ENCODE measurements around the gene LIPJ.

Gene LIPJ

GRCh38 chr10:88624840-88625239, 38.3 kb downstream of the LIPJ start:
- no peak overlapping the region for H3K27ac ChIP-seq (ENCODE audit: low read depth in 2 of 2, low read length in 2 of 2)
- no peaks in the 10 kb centered on the region for H3K27me3 ChIP-seq (ENCODE audit: control insufficient read depth in 2 of 2, insufficient read depth in 2 of 2, low read length in 2 of 2)
- H3K36me3 ChIP-seq (ENCODE audit: control insufficient read depth in 2 of 2, insufficient read depth in 2 of 2, low read length in 2 of 2) = no peaks in the 10 kb centered on the region
- H3K9me3 ChIP-seq (ENCODE audit: control insufficient read depth in 2 of 2, low read length in 2 of 2) = no peaks in the 10 kb centered on the region
- H3K4me3 ChIP-seq (ENCODE audit: low read length in 2 of 2) = no peak overlapping the region
- H3K9ac ChIP-seq (ENCODE audit: low read depth in 1 of 2, low read length in 2 of 2) = no peak overlapping the region
- no peaks in the 10 kb centered on the region for H3K4me1 ChIP-seq (ENCODE audit: control insufficient read depth in 2 of 2, insufficient read depth in 2 of 2, low read length in 2 of 2)

DNA sequence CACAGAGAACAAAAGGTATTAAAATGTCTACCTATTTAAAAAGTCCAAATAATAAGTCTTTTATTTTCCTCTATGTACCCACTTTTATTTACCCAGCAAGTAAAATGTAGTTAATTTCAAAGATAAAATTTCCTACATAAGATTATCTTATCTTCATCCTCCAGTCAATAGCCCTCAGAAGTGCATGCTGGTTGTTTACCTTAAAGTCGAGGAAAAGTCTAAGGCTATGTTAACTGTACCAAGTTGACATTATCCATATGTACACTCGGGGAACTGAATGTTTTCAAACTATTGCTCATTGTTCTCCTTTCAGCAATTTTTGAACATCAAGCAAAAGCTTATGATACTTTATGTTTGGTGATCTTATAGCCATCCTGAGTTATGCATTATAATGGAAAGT, 53.6 kb downstream of the LIPJ start:
- H3K4me1 ChIP-seq (ENCODE audit: control insufficient read depth in 2 of 2, insufficient read depth in 2 of 2, low read length in 2 of 2) = no peaks in the 10 kb centered on the region
- H3K36me3 ChIP-seq (ENCODE audit: control insufficient read depth in 2 of 2, insufficient read depth in 2 of 2, low read length in 2 of 2) = no peaks in the 10 kb centered on the region
- H3K4me3 ChIP-seq (ENCODE audit: low read length in 2 of 2) = no peak overlapping the region
- no peaks in the 10 kb centered on the region for H3K27me3 ChIP-seq (ENCODE audit: control insufficient read depth in 2 of 2, insufficient read depth in 2 of 2, low read length in 2 of 2)
- no peak overlapping the region for H3K27ac ChIP-seq (ENCODE audit: low read depth in 2 of 2, low read length in 2 of 2)
- H3K9ac ChIP-seq (ENCODE audit: low read depth in 1 of 2, low read length in 2 of 2) = no peak overlapping the region
- peaks cover 2 to 4% of the 10 kb centered on the region in 2 donors for H3K9me3 ChIP-seq (ENCODE audit: control insufficient read depth in 2 of 2, low read length in 2 of 2)

- no peaks in the 10 kb centered on the region for H3K27me3 ChIP-seq (ENCODE audit: control insufficient read depth in 2 of 2, insufficient read depth in 2 of 2, low read length in 2 of 2)
- H3K36me3 ChIP-seq (ENCODE audit: control insufficient read depth in 2 of 2, insufficient read depth in 2 of 2, low read length in 2 of 2) = no peaks in the 10 kb centered on the region
- H3K9ac ChIP-seq (ENCODE audit: low read depth in 1 of 2, low read length in 2 of 2) = no peak overlapping the region
- H3K27ac ChIP-seq (ENCODE audit: low read depth in 2 of 2, low read length in 2 of 2) = no peak overlapping the region
- no peaks in the 10 kb centered on the region for H3K4me1 ChIP-seq (ENCODE audit: control insufficient read depth in 2 of 2, insufficient read depth in 2 of 2, low read length in 2 of 2)
- no peak overlapping the region for H3K4me3 ChIP-seq (ENCODE audit: low read length in 2 of 2)
- peaks cover 0 to 4% of the 10 kb centered on the region in 2 donors for H3K9me3 ChIP-seq (ENCODE audit: control insufficient read depth in 2 of 2, low read length in 2 of 2)
Observed at GRCh38 chr10:88642209-88642608, 55.6 kb downstream of the LIPJ start.

GRCh38 chr10:88642963-88643362, 56.4 kb downstream of the LIPJ start:
- H3K4me3 ChIP-seq (ENCODE audit: low read length in 2 of 2) = no peak overlapping the region
- H3K27me3 ChIP-seq (ENCODE audit: control insufficient read depth in 2 of 2, insufficient read depth in 2 of 2, low read length in 2 of 2) = no peaks in the 10 kb centered on the region
- no peak overlapping the region for H3K9ac ChIP-seq (ENCODE audit: low read depth in 1 of 2, low read length in 2 of 2)
- no peak overlapping the region for H3K27ac ChIP-seq (ENCODE audit: low read depth in 2 of 2, low read length in 2 of 2)
- peaks cover 0 to 4% of the 10 kb centered on the region in 2 donors for H3K9me3 ChIP-seq (ENCODE audit: control insufficient read depth in 2 of 2, low read length in 2 of 2)
- no peaks in the 10 kb centered on the region for H3K36me3 ChIP-seq (ENCODE audit: control insufficient read depth in 2 of 2, insufficient read depth in 2 of 2, low read length in 2 of 2)
- no peaks in the 10 kb centered on the region for H3K4me1 ChIP-seq (ENCODE audit: control insufficient read depth in 2 of 2, insufficient read depth in 2 of 2, low read length in 2 of 2)

- Histone ChIP-seq H3K27ac (ENCODE audit: low read depth in 2 of 2, low read length in 2 of 2) (no peak overlapping the region), H3K4me1 (ENCODE audit: control insufficient read depth in 2 of 2, insufficient read depth in 2 of 2, low read length in 2 of 2) (no peaks in the 10 kb centered on the region)
Observed at GRCh38 chr10:88647061-88647615, 60.6 kb downstream of the LIPJ start.

DNA sequence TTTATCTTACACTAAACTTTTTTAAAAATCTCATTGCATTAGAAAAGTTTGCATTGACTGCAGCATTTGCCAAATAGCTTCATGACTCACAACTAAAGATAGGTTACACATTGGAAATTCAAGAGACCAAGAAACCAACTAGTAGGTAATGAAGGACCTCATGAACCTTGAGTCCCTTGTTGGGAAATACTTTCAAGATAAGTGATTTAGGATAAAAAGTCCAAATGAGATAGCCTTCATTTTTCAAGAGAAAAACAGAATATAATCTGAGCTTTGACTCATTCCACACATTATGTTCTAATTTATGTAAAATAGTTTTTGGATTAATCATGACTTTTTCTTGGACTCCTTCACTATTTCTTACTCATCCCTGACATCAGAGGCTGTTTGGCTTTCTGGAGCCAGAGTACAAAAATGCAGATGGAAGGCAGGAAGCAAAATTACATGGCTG, 64.6 kb downstream of the LIPJ start:
- Histone ChIP-seq H3K36me3 (ENCODE audit: control insufficient read depth in 2 of 2, insufficient read depth in 2 of 2, low read length in 2 of 2) (no peaks in the 10 kb centered on the region), H3K4me3 (ENCODE audit: low read length in 2 of 2) (no peak overlapping the region), H3K4me1 (ENCODE audit: control insufficient read depth in 2 of 2, insufficient read depth in 2 of 2, low read length in 2 of 2) (no peaks in the 10 kb centered on the region), H3K27me3 (ENCODE audit: control insufficient read depth in 2 of 2, insufficient read depth in 2 of 2, low read length in 2 of 2) (no peaks in the 10 kb centered on the region), H3K27ac (ENCODE audit: low read depth in 2 of 2, low read length in 2 of 2) (no peak overlapping the region), H3K9me3 (ENCODE audit: control insufficient read depth in 2 of 2, low read length in 2 of 2) (no peaks in the 10 kb centered on the region), H3K9ac (ENCODE audit: low read depth in 1 of 2, low read length in 2 of 2) (no peak overlapping the region)

More at GRCh38 chr10:88647061-88647615, 60.6 kb downstream of the LIPJ start:
- Histone ChIP-seq H3K9ac (ENCODE audit: low read depth in 1 of 2, low read length in 2 of 2) (no peak overlapping the region), H3K4me3 (ENCODE audit: low read length in 2 of 2) (no peak overlapping the region), H3K9me3 (ENCODE audit: control insufficient read depth in 2 of 2, low read length in 2 of 2) (no peaks in the 10 kb centered on the region), H3K36me3 (ENCODE audit: control insufficient read depth in 2 of 2, insufficient read depth in 2 of 2, low read length in 2 of 2) (no peaks in the 10 kb centered on the region), H3K27me3 (ENCODE audit: control insufficient read depth in 2 of 2, insufficient read depth in 2 of 2, low read length in 2 of 2) (no peaks in the 10 kb centered on the region)

DNA sequence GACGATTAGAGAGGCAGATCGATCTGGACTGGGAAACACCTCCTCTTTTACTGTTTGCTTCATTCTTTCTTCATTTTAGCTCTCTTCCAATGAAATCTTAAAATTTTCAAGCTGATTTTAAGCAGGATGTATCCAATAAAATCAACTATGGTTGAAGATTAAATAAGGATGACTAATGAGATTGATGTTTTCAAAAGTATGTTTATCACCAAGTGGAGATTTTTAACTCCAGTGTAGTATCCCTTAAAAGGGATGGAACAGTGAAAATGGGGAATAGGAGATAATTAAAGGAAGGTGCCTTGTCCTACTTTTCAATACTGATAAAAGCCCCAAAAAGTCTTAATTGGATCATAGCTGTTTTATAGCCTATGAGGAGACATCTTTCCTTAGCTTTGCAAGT, 66.1 kb downstream of the LIPJ start:
- no peaks in the 10 kb centered on the region for H3K27me3 ChIP-seq (ENCODE audit: control insufficient read depth in 2 of 2, insufficient read depth in 2 of 2, low read length in 2 of 2)
- H3K4me1 ChIP-seq (ENCODE audit: control insufficient read depth in 2 of 2, insufficient read depth in 2 of 2, low read length in 2 of 2) = no peaks in the 10 kb centered on the region
- no peak overlapping the region for H3K4me3 ChIP-seq (ENCODE audit: low read length in 2 of 2)
- H3K27ac ChIP-seq (ENCODE audit: low read depth in 2 of 2, low read length in 2 of 2) = no peak overlapping the region
- no peak overlapping the region for H3K9ac ChIP-seq (ENCODE audit: low read depth in 1 of 2, low read length in 2 of 2)
- no peaks in the 10 kb centered on the region for H3K9me3 ChIP-seq (ENCODE audit: control insufficient read depth in 2 of 2, low read length in 2 of 2)
- H3K36me3 ChIP-seq (ENCODE audit: control insufficient read depth in 2 of 2, insufficient read depth in 2 of 2, low read length in 2 of 2) = no peaks in the 10 kb centered on the region
